Brain microvascular endothelial cell (primary cell): ENCODE results near the gene PROC.

ENCODE experiments used
- DNase-seq: peaks from one replicate; pipeline ENCODE4 v3.0.0-alpha.2; 2020
- H3K27ac ChIP-seq: fragments of 250-450 bp; sonication (Bioruptor Pico); 2 replicates; pipeline ENCODE4 v1.5.1; 2020; ENCODE audit warnings: mild to moderate bottlenecking, moderate library complexity
- H3K27me3 ChIP-seq: fragments of 250-450 bp; sonication (Bioruptor Pico); replicated peaks from 2 replicates; pipeline ENCODE4 v1.5.1; 2020; ENCODE audit warnings: mild to moderate bottlenecking
- H3K36me3 ChIP-seq: fragments of 250-450 bp; sonication (Bioruptor Pico); replicated peaks from 2 replicates; pipeline ENCODE4 v1.5.1; 2020; ENCODE audit warnings: mild to moderate bottlenecking
- H3K4me3 ChIP-seq: 2 replicates; pipeline ENCODE4 v1.5.1; 2011; ENCODE audit warnings: low read depth, mild to moderate bottlenecking, control low read depth, low read length, moderate library complexity
- in situ Hi-C: cut with HindIII; loops from 2 replicates; pipeline ENCODE4 v1.10.0; 2017; ENCODE audit warnings: low sequenced_read_pairs, low pct_ligation_motif_present
- TF ChIP-seq, protein P1 (sequence below): IDR thresholded peaks from 2 replicates; pipeline ENCODE4 v1.5.1; 2011; ENCODE audit warnings: low read depth, mild to moderate bottlenecking, moderate library complexity, low read length, control low read depth, inconsistent platforms; ENCODE audit errors: missing control alignments

Gene PROC

DNA sequence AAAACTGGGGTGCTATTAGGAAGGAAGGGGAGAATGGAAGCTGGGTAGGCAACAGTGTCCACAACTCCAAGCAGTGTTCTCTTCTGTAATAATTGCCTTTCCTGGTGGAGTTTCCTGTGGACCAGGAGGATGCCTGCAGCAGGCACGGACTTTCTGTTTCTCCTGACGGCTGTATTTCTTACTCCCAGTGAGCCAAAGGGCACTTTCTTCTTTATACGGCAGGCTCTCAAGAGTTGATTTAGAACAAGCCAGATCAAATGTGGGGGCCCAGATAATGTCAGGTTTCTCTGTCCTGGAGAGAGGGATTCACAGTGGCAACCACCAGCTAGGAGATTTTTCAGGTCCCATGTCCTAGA lies 13.0 kb upstream of the PROC start:
- Histone ChIP-seq H3K4me3 (no peak overlapping the region), H3K27ac (no peak overlapping the region), H3K36me3 (no peaks in the 10 kb centered on the region), H3K27me3 (no peaks in the 10 kb centered on the region)
- in situ Hi-C loops, result no loop called here
- TF ChIP-seq, protein P1, sequence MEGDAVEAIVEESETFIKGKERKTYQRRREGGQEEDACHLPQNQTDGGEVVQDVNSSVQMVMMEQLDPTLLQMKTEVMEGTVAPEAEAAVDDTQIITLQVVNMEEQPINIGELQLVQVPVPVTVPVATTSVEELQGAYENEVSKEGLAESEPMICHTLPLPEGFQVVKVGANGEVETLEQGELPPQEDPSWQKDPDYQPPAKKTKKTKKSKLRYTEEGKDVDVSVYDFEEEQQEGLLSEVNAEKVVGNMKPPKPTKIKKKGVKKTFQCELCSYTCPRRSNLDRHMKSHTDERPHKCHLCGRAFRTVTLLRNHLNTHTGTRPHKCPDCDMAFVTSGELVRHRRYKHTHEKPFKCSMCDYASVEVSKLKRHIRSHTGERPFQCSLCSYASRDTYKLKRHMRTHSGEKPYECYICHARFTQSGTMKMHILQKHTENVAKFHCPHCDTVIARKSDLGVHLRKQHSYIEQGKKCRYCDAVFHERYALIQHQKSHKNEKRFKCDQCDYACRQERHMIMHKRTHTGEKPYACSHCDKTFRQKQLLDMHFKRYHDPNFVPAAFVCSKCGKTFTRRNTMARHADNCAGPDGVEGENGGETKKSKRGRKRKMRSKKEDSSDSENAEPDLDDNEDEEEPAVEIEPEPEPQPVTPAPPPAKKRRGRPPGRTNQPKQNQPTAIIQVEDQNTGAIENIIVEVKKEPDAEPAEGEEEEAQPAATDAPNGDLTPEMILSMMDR, result no peak
- no peak for DNase-seq

DNA sequence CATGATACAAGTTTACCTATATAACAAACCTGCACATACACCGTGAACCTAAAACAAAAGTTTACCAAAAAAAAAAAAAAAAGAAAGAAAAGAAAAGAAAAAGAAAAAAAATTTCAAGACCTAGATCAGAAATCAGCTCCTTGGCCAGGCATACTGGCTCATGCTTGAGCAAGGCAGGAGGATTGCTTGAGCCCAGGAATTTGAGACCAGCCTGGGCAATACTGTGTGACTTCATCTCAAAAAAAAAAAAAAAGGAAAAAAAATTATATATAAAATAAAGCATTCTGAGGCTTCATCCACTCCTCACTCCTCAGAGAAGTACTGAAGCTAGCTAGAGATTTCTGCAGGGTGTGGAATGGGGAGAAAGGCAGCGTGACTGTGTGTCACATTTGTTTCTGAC lies 11.8 kb upstream of the PROC start:
- no peaks in the 10 kb centered on the region for H3K27me3 ChIP-seq
- H3K27ac ChIP-seq, result no peak overlapping the region
- DNase-seq, result no peak
- in situ Hi-C loops, result no loop called here
- no peaks in the 10 kb centered on the region for H3K36me3 ChIP-seq
- TF ChIP-seq, protein P1, result no peak
- no peak overlapping the region for H3K4me3 ChIP-seq

DNA sequence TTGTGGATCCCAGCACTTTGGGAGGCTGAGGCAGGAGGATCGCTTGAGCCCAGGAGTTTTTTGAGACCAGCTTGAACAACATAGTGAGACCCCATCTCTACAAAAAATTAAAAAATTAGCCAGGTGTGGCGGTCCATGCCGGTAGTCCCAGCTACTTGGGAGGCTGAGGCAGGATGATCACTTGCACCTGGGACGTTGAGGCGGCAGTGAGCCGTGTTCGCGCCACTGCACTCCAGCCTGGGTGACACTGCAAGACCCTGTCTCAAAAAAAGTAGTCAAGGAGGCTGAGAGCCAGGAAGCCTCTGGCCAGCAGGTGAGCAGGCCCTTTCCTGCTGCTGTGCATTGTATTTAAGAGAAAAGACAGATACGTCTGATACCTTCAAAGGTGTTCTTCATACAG lies 11.1 kb upstream of the PROC start:
- DNase-seq, result no peak
- Histone ChIP-seq H3K27me3 (no peaks in the 10 kb centered on the region), H3K4me3 (no peak overlapping the region), H3K27ac (no peak overlapping the region), H3K36me3 (no peaks in the 10 kb centered on the region)
- TF ChIP-seq, protein P1, result no peak
- in situ Hi-C loops, result no loop called here

DNA sequence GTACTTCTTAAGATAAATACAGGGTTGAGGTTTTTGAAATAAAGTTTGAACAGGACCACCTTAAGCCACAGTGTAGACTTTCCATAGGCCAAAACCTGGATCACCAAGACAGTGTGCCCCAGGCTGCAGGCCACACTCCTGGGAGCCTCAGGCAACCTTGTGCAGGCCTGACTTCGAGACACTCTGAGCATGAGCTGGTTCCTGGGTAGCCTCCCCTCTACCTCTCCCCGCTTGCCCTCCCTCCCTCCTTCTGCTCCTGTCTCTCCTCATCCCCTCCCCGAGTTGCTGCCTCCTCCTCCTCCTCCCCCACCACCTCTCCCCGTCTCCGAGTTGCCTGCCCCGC lies 10.6 kb upstream of the PROC start:
- Histone ChIP-seq H3K27ac (no peak overlapping the region), H3K27me3 (no peaks in the 10 kb centered on the region), H3K36me3 (no peaks in the 10 kb centered on the region), H3K4me3 (no peak overlapping the region)
- no peak for DNase-seq
- in situ Hi-C loops, result no loop called here
- TF ChIP-seq, protein P1, result no peak

DNA sequence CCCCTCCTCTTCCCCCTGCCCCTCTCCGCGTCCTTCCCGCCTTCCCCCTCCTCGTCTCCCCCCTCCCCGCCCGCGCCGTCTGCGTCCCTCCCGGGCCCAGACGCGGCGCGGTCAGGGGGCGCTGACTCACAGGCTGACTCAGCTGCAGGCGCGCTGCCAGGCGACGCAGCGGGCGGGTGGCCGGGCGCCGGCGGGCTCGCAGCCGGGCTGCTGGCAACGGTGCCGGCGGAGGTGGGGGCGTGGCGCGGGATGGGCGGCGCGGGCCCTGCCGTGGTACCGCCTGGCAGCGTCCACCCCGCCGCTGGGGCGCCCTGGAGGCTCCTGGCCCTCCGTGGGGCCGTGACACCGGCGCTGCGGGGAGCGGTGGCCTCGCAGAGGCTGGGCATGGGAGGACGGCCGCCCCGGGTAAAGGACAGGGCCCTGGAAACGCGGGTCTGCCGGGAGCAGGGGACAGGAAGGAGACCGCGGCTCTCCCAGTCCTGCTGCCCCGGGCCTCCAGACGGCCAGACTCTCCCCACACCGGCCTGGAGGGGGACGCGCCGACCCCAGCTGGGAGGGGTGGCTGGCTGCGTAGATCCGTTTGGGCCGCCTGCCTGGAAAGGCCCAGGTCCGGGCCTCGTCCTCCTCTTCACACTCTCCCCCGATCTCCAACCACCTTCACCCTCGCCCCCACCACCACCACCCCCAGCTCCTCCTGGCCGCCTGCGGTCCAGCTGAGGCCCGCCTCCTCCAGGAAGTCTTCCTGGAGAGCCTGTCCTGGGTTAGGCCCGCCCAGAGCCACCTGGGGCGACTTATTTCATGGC lies 10.0 kb upstream of the PROC start:
- H3K27me3 ChIP-seq, result no peaks in the 10 kb centered on the region
- DNase-seq, result peak; percentile 68
- H3K4me3 ChIP-seq, result peak overlapping the region; percentile 38

More for the DNA sequence above, 10.0 kb upstream of the PROC start:
- Histone ChIP-seq H3K27ac (peak overlapping the region; percentile 72), H3K36me3 (no peaks in the 10 kb centered on the region)
- in situ Hi-C loops, result no loop called here
- TF ChIP-seq, protein P1, result peak; percentile 1
